Progenitor cell of endocrine pancreas (in vitro differentiated cells): ENCODE data around the gene ZNF80. TPM values are rescaled to one million over a fixed set of nuclear protein-coding genes. Genes with fewer than 3 reads are reported as not detected.
"Not testable (repeated sequence)": the region's sequence is repeated elsewhere in the genome, so short reads cannot be mapped to it uniquely, and the experiment has no call there.

ENCODE experiments used
- DNase-seq: peaks from one replicate; pipeline ENCODE4 v3.0.0; 2021; ENCODE audit warnings: low spot score; ENCODE audit not compliant: unreplicated experiment
- H3K27ac Mint-ChIP-seq: 2 replicates; pipeline ENCODE4 v1.8.0; 2021; ENCODE audit warnings: mild to moderate bottlenecking, moderate library complexity, mixed read lengths
- H3K27me3 Mint-ChIP-seq: 2 replicates; pipeline ENCODE4 v1.8.0; 2021; ENCODE audit warnings: mixed read lengths
- H3K36me3 Mint-ChIP-seq: 2 replicates; pipeline ENCODE4 v1.8.0; 2022; ENCODE audit warnings: mixed read lengths; ENCODE audit not compliant: insufficient read depth
- H3K4me1 Mint-ChIP-seq: 2 replicates; pipeline ENCODE4 v1.8.0; 2021; ENCODE audit warnings: low read depth, mixed read lengths
- H3K4me3 Mint-ChIP-seq: 2 replicates; pipeline ENCODE4 v1.8.0; 2021; ENCODE audit warnings: low read depth, mild to moderate bottlenecking, moderate library complexity, mixed read lengths
- H3K9me3 Mint-ChIP-seq: 2 replicates; pipeline ENCODE4 v1.8.0; 2021; ENCODE audit warnings: low read depth, mixed read lengths
- long read RNA-seq: library from polyadenylated mRNA; unstranded; transcript quantifications from one replicate; pipeline ENCODE4 v2.0.0, GENCODE V29; 2020
- total RNA-seq: library from RNA; stranded (reverse); gene quantifications from 2 replicates; pipeline ENCODE4 v1.2.1, GENCODE V29; 2021
- TF ChIP-seq, protein P1 (sequence below): fragments of 200-600 bp; sonication (generic); IDR thresholded peaks from one replicate; pipeline ENCODE4 v1.5.0; 2021; ENCODE audit warnings: antibody characterized with exemption, mild to moderate bottlenecking; ENCODE audit not compliant: unreplicated experiment

Gene ZNF80
- total RNA-seq = not detected in 2 replicates
- long read RNA-seq = 0 reads

GRCh38 chr3:114237478-114237877, at the start of gene ZNF80:
TSS of gene ZNF80 (minus strand) at chr3:114237578. CDS start at chr3:114237074, 504 bp downstream.
- H3K4me3 Mint-ChIP-seq, H3K36me3 Mint-ChIP-seq, DNase-seq, H3K9me3 Mint-ChIP-seq, H3K27ac Mint-ChIP-seq, H3K27me3 Mint-ChIP-seq, H3K4me1 Mint-ChIP-seq: not testable (repeated sequence)

- Mint-ChIP-seq H3K9me3 (no peaks in the 10 kb centered on the region), H3K4me3 (no peak overlapping the region), H3K4me1 (no peaks in the 10 kb centered on the region), H3K36me3 (no peaks in the 10 kb centered on the region), H3K27ac (no peak overlapping the region), H3K27me3 (no peaks in the 10 kb centered on the region)
- no peak for DNase-seq
- TF ChIP-seq, protein P1, sequence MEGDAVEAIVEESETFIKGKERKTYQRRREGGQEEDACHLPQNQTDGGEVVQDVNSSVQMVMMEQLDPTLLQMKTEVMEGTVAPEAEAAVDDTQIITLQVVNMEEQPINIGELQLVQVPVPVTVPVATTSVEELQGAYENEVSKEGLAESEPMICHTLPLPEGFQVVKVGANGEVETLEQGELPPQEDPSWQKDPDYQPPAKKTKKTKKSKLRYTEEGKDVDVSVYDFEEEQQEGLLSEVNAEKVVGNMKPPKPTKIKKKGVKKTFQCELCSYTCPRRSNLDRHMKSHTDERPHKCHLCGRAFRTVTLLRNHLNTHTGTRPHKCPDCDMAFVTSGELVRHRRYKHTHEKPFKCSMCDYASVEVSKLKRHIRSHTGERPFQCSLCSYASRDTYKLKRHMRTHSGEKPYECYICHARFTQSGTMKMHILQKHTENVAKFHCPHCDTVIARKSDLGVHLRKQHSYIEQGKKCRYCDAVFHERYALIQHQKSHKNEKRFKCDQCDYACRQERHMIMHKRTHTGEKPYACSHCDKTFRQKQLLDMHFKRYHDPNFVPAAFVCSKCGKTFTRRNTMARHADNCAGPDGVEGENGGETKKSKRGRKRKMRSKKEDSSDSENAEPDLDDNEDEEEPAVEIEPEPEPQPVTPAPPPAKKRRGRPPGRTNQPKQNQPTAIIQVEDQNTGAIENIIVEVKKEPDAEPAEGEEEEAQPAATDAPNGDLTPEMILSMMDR = no peak
Measured at GRCh38 chr3:114286266-114286665, 48.9 kb upstream of the ZNF80 start.

GRCh38 chr3:114285648-114286230, 48.4 kb upstream of the ZNF80 start:
- DNase-seq = no peak
- H3K36me3 Mint-ChIP-seq = no peaks in the 10 kb centered on the region
- TF ChIP-seq, protein P1 = no peak
- H3K9me3 Mint-ChIP-seq = no peaks in the 10 kb centered on the region
- no peak overlapping the region for H3K4me3 Mint-ChIP-seq
- H3K27me3 Mint-ChIP-seq = no peaks in the 10 kb centered on the region
- no peaks in the 10 kb centered on the region for H3K4me1 Mint-ChIP-seq
- no peak overlapping the region for H3K27ac Mint-ChIP-seq

- no peaks in the 10 kb centered on the region for H3K36me3 Mint-ChIP-seq
- TF ChIP-seq, protein P1 = no peak
- no peak overlapping the region for H3K4me3 Mint-ChIP-seq
- no peak overlapping the region for H3K27ac Mint-ChIP-seq
- H3K4me1 Mint-ChIP-seq = no peaks in the 10 kb centered on the region
- H3K9me3 Mint-ChIP-seq = no peaks in the 10 kb centered on the region
- H3K27me3 Mint-ChIP-seq = no peaks in the 10 kb centered on the region
- no peak for DNase-seq
Measured at GRCh38 chr3:114284644-114285043, 47.3 kb upstream of the ZNF80 start.

DNA sequence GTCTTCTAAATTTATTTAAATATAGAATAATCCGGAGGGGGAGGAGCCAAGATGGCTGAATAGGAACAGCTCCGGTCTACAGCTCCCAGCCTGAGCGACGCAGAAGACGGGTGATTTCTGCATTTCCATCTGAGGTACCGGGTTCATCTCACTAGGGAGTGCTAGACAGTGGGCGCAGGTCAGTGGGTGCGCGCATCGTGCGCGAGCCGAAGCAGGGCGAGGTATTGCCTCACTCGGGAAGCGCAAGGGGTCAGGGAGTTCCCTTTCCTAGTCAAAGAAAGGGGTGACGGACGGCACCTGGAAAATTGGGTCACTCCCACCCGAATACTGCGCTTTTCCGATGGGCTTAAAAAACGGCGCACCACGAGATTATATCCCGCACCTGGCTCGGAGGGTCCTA, 39.5 kb upstream of the ZNF80 start:
- DNase-seq, H3K36me3 Mint-ChIP-seq, H3K27ac Mint-ChIP-seq, H3K27me3 Mint-ChIP-seq, H3K4me3 Mint-ChIP-seq, H3K9me3 Mint-ChIP-seq, H3K4me1 Mint-ChIP-seq: not testable (repeated sequence)

DNA sequence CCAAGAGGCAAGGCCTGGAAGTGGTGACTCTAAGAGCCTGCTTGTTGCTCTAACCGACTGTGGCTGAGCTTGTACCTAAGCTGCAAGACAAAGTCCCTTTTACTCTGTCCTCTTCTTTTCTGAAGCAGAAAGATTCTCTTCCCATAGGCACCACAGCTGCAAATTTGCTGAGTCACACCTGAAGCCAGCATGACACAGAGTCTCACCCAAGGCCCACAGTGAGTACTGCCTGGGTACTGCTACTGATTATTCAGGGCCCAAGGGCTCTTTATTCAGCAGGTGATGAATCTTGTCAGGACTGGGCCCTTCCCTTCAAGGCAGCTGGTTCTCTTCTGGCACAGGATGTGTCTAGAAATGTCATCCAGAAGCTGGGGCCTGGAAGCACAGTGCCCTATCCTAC, 37.6 kb upstream of the ZNF80 start:
- Mint-ChIP-seq H3K36me3 (no peaks in the 10 kb centered on the region), H3K27me3 (no peaks in the 10 kb centered on the region), H3K4me3 (no peak overlapping the region), H3K27ac (no peak overlapping the region), H3K9me3 (peaks cover 10% of the 10 kb centered on the region), H3K4me1 (no peaks in the 10 kb centered on the region)
- TF ChIP-seq, protein P1 = no peak
- no peak for DNase-seq
